Measurements from ENCODE around the gene COX7C.

The COX7C gene

DNA sequence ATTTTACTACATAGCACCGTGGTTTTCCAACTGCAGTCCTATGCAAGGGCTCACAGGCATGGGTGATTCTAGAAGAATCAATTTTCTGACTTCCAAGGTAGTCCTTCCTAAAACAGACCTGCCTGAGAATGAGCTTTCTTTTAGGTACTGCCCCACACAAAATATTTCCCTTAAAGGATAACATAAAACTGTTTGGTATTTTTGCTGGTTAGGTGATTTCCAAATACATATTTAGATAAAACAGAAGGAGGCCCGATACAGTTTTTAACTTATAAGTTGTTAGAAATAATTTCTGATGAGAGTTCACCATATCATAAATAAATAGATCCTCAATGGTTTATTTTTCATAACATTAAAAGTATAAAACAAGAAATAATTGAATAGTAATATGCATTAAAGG lies 46.4 kb downstream of the COX7C start:
- DNase-seq (ENCODE audit: low read depth): no peak

DNA sequence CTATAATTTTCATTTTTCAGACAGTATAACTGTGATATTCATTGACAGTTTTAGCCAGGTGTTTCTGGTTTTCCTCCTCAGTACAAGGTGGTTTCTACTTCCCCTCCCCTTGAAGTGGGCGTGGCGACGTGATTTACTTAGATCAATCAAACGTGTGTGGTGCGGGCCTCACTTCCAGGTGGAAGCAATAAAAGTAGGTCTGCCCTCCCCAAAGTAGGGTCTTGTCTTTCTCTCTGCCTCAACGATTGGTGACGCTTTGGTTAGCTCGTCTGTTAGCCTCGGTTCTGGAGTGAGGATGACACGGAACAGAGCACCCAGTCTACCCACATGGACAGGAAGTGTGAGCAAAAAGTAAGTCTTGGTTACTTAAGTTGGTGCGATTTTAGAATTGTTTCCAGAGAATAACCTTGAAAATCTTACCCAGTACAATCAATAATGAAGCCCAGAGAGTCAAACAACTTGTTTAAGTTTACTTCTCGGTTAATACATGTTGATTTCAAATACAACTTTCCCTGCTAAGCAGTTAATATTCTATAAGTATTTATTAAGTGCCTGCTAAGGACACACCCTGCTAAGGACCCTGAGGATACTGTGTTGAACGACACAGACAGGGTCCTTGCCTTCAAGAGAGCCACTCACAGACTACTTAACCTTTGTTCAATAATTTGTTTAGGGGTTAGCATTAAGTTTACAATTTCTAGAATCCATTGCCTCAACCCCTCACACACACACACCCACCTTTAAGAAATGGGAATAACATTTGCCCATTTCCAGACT lies 48.4 kb downstream of the COX7C start:
- DNase-seq (ENCODE audit: low read depth): no peak

DNA sequence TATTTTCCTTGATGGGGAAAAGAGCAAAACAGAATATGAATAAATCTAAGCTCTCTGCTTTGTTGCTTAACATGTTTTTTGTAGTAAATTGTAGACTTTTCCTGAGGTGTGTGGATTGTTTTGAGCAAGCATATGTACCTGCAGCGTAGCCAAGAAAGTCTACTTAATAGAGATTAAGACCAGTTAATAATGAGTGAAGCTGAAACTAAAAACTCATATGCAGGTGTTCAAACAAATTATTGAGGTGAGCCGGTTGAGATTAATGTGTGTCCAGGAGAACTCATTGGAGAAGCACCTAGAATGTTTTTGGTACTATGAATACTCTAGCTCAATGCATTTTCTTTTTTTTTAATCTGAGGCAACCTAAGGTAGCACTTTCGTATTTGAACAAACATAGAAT lies 49.2 kb downstream of the COX7C start:
- DNase-seq (ENCODE audit: low read depth): no peak
